Large intestine (tissue), 12 donors: ENCODE measurements around the gene DPPA4. TPM values are rescaled to one million over a fixed set of nuclear protein-coding genes. Genes with fewer than 3 reads are reported as not detected.
A peak's percentile ranks its signal among the peaks of the same experiment; 100 is the strongest.
"Not testable (repeated sequence)": the region's sequence is repeated elsewhere in the genome, so short reads cannot be mapped to it uniquely, and the experiment has no call there.

Source experiments
- DNase-seq, 2 donors: peaks; one replicate each; pipeline versions ENCODE4 v3.0.0 to v3.0.0-alpha.2; 2013
- H3K27ac ChIP-seq: one replicate; pipeline ENCODE4 v1.5.1; 2013; ENCODE audit warnings: low read length
- H3K27me3 ChIP-seq: 2 replicates; pipeline ENCODE4 v1.6.1; 2013; ENCODE audit warnings: low read length; ENCODE audit not compliant: control insufficient read depth, insufficient read depth
- H3K36me3 ChIP-seq: 2 replicates; pipeline ENCODE4 v1.6.1; 2013; ENCODE audit warnings: low read length; ENCODE audit not compliant: control insufficient read depth, insufficient read depth
- H3K4me1 ChIP-seq: one replicate; pipeline ENCODE4 v1.6.1; 2013; ENCODE audit warnings: low read length; ENCODE audit not compliant: control insufficient read depth, insufficient read depth
- H3K4me3 ChIP-seq: one replicate; pipeline ENCODE4 v1.5.1; 2013; ENCODE audit warnings: low read length
- H3K9me3 ChIP-seq: one replicate; pipeline ENCODE4 v1.6.1; 2013; ENCODE audit warnings: mild to moderate bottlenecking, low read depth, low read length, moderate library complexity; ENCODE audit not compliant: control insufficient read depth
- WGBS: methylation state at CpG from one replicate; pipeline ENCODE4 v1.1.5; 2013; ENCODE audit warnings: low lambda C conversion rate; ENCODE audit not compliant: insufficient coverage; 5-methylcytosine and 5-hydroxymethylcytosine counted together
- long read RNA-seq, 11 donors: transcript quantifications; one replicate each; lab custom pipeline, GENCODE V29; 2026
- polyA plus RNA-seq: library from polyadenylated mRNA; unstranded; fragments of 120-200 nt; gene quantifications from one replicate; pipeline ENCODE4 v1.2.1, GENCODE V29; 2013

DPPA4 gene, protein sequence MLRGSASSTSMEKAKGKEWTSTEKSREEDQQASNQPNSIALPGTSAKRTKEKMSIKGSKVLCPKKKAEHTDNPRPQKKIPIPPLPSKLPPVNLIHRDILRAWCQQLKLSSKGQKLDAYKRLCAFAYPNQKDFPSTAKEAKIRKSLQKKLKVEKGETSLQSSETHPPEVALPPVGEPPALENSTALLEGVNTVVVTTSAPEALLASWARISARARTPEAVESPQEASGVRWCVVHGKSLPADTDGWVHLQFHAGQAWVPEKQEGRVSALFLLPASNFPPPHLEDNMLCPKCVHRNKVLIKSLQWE
- polyA plus RNA-seq, result 1.3 TPM
- long read RNA-seq, donor 1, partial matches to known transcripts, result 0 of 1 reads
- long read RNA-seq, donor 1, other reads (novel, unspliced or antisense), result 0 of 1 reads
- long read RNA-seq, donor 2, partial matches to known transcripts, result 0 of 1 reads
- long read RNA-seq, donor 2, other reads (novel, unspliced or antisense), result 0 of 1 reads
- long read RNA-seq, donor 3, result 0 reads
- long read RNA-seq, donor 4, result 0 reads
- long read RNA-seq, donor 5, result 0 reads
- long read RNA-seq, donor 6, result 0 reads
- long read RNA-seq, donor 7, partial matches to known transcripts, result 0 of 2 reads
- long read RNA-seq, donor 7, other reads (novel, unspliced or antisense), result 0 of 2 reads
- long read RNA-seq, donor 8, partial matches to known transcripts, result 0 of 1 reads
- long read RNA-seq, donor 8, other reads (novel, unspliced or antisense), result 0 of 1 reads
- long read RNA-seq, donor 9, partial matches to known transcripts, result 0 of 1 reads
- long read RNA-seq, donor 9, other reads (novel, unspliced or antisense), result 0 of 1 reads
- long read RNA-seq, donor 10, result 0 reads
- long read RNA-seq, donor 11, result 0 reads

DNA sequence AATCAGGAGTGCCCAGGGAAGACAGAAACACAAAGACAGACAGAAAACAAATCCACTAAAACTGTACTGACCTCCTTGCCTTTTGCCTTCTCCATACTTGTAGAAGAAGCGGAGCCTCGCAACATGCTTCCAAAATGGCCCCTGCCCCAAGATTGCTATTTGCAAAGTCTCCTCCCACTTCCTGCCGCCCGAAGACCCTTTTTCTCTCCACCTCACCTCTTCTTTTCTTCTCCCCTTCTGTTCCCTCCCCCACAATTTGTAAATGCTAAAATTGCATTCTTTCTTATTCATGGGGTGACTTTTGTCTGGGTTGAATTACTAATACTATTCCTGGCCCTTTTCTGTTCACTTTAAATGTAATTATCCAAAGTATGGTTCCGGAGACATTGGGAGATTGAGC lies at the start of gene DPPA4:
TSS of gene DPPA4 (minus strand) at position 154 of the 400 bp plus-strand sequence. CDS start at position 125, 29 bp downstream.
- Histone ChIP-seq H3K27ac (no peak within 1 kb of the TSS), H3K9me3 (no peaks in the 10 kb centered on the region), H3K4me1 (no peaks in the 10 kb centered on the region), H3K27me3 (peaks cover 7% of the 10 kb centered on the region), H3K36me3 (no peaks in the 10 kb centered on the region), H3K4me3 (peak within 1 kb of the TSS; percentile 41)
- 77% methylated on average over 3 of the region's 5 CpGs for WGBS
- DNase-seq, result no peak

DNA sequence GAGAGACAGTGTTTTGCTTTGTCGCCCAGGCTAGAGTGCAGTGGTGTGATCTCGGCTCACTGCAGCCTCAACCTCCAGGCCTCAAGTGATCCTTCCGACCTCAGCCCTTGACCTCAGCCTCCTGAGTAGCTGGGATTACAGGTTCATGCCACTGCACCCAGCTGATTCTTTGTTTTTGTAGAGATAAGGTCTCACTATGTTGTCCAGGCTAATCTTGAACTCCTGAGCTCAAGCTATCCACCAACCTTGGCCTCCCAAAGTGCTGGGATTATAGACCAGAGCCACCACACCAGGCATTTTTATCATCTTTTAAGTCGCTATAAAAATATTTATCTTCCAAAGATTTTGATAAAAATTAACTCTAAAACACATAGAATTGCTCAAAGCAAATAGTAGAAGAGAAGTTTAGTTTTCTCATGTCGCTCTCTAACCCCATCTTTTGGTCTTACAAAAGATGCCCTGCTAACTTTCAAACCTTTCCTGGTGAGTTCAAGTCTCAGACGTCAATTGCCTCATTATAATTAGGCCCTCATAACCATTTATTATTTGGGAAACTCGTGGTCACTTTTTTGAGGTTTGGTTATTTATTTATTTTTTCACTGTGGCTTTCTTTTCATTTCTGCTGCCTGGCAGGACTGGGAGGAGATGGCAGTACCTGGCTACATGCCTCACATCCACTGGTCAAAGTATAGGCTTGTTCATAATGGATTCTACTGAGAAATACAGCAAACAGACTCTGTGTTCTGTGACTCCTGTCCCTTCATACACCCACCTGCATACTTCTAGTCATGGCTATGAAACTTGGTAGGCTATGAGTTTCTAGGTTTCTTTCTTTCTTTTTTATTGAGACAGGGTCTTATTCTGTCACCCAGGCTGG lies 48.3 kb upstream of the DPPA4 start:
- H3K4me3 ChIP-seq, result no peak overlapping the region
- H3K36me3 ChIP-seq, result no peaks in the 10 kb centered on the region
- no peak overlapping the region for H3K27ac ChIP-seq
- H3K27me3 ChIP-seq, result peaks cover 2% of the 10 kb centered on the region
- H3K9me3 ChIP-seq, result no peaks in the 10 kb centered on the region
- DNase-seq, result no peak
- no peaks in the 10 kb centered on the region for H3K4me1 ChIP-seq
- 89% methylated on average over 1 of the region's 7 CpGs for WGBS

DNA sequence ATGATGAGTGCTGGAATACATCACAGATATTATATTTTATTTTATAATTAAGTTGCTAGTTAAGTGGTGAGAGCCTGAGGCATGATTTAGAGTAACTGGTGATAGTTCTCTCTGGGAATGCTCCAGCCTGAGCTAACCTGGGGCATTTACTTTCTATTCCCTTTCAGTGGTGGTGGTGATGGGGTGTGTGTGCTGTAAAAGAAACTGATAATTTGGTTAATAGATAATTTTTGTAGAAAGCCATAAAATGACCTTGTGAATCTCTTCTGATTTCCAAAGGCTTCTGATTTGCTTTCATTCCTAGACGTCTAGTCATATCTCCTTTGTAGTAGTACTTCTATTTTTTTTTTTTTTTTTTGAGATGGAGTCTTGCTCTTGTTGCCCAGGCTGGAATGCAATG lies 46.8 kb upstream of the DPPA4 start:
- no CpG with 5 or more reads among the region's 1 CpG for WGBS
- H3K4me1 ChIP-seq, result no peaks in the 10 kb centered on the region
- no peaks in the 10 kb centered on the region for H3K9me3 ChIP-seq
- H3K36me3 ChIP-seq, result no peaks in the 10 kb centered on the region
- no peak overlapping the region for H3K4me3 ChIP-seq
- no peak overlapping the region for H3K27ac ChIP-seq
- peaks cover 2% of the 10 kb centered on the region for H3K27me3 ChIP-seq
- peak; percentile 38 to 66 for DNase-seq

- Histone ChIP-seq H3K27ac (no peak overlapping the region), H3K36me3 (no peaks in the 10 kb centered on the region), H3K4me1 (no peaks in the 10 kb centered on the region), H3K27me3 (peaks cover 2% of the 10 kb centered on the region), H3K9me3 (no peaks in the 10 kb centered on the region), H3K4me3 (no peak overlapping the region)
- DNase-seq, result no peak
- 61% methylated on average over 4 of the region's 7 CpGs for WGBS
Observed at GRCh38 chr3:109382588-109382987, 45.2 kb upstream of the DPPA4 start.

- no peak for DNase-seq
- WGBS, result no CpG with 5 or more reads among the region's 3 CpGs
- Histone ChIP-seq H3K4me3 (no peak overlapping the region), H3K27ac (no peak overlapping the region), H3K27me3 (no peaks in the 10 kb centered on the region), H3K36me3 (no peaks in the 10 kb centered on the region), H3K9me3 (no peaks in the 10 kb centered on the region), H3K4me1 (no peaks in the 10 kb centered on the region)
Observed at GRCh38 chr3:109375975-109376374, 38.6 kb upstream of the DPPA4 start.

DNA sequence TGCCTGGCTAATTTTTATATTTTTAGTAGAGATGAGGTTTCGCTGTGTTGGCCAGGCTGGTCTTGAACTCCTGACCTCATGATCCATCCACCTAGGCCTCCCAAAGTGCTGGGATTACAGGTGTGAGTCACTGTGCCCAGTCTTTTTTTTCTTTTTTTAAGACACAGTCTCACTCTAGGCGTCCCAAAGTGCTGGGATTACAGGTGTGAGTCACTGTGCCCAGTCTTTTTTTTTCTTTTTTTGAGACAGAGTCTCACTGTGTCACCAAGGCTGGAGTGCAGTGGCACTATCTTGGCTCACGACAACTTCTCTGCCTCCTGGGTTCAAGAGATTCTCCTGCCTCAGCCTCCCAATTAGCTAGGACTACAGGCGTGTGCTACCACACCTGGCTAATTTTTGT lies 37.1 kb upstream of the DPPA4 start:
- H3K27ac ChIP-seq, H3K4me1 ChIP-seq, H3K36me3 ChIP-seq, DNase-seq, H3K27me3 ChIP-seq, H3K4me3 ChIP-seq, H3K9me3 ChIP-seq: not testable (repeated sequence)
- no CpG with 5 or more reads among the region's 4 CpGs for WGBS

DNA sequence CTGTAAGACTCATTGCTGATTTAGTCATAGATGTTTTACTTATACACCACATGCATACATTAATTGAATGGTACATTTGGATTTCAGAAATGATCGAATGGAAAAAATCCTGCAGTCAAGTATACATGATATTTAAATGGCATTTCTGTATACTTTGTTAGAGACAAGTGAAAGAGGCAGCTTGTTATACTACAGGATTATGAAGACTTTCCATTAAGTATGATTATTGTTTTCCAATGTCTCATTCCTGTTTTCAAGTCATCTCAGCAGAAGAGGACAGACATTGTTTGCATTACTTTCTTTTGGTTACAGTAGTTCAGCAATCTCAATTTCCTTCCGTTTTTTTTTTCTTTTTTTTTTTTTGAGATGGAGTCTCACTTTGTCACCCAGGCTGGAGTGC lies 36.6 kb upstream of the DPPA4 start:
- 88% methylated on average over 1 of the region's 2 CpGs for WGBS

DNA sequence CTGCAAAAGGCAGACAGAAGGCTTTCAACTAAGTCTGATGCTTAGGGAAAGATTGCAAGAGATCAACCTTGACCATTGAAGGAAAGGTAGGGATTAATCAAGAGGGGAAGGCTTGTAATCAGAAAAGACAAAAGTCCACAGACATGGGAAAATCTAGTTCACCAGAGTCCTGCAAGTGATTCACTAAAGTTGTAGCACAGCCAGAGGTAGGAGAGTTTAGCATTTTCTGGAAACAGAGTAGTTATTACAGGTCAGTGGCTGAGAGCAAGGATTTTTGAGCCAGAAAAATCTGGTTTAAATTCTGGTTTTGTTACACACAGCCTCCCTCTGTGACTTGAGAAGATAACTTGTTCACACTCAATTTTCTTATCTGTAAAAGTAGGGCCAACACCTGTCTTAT lies 35.3 kb upstream of the DPPA4 start:
- H3K4me1 ChIP-seq, result no peaks in the 10 kb centered on the region
- no peaks in the 10 kb centered on the region for H3K36me3 ChIP-seq
- H3K27me3 ChIP-seq, result no peaks in the 10 kb centered on the region
- no peak for DNase-seq
- no peaks in the 10 kb centered on the region for H3K9me3 ChIP-seq
- H3K27ac ChIP-seq, result no peak overlapping the region
- no peak overlapping the region for H3K4me3 ChIP-seq

More for the DNA sequence above, 36.6 kb upstream of the DPPA4 start:
- H3K9me3 ChIP-seq, result no peaks in the 10 kb centered on the region
- no peaks in the 10 kb centered on the region for H3K4me1 ChIP-seq
- no peaks in the 10 kb centered on the region for H3K36me3 ChIP-seq
- no peak overlapping the region for H3K4me3 ChIP-seq
- no peaks in the 10 kb centered on the region for H3K27me3 ChIP-seq
- no peak overlapping the region for H3K27ac ChIP-seq
- DNase-seq, result no peak

DNA sequence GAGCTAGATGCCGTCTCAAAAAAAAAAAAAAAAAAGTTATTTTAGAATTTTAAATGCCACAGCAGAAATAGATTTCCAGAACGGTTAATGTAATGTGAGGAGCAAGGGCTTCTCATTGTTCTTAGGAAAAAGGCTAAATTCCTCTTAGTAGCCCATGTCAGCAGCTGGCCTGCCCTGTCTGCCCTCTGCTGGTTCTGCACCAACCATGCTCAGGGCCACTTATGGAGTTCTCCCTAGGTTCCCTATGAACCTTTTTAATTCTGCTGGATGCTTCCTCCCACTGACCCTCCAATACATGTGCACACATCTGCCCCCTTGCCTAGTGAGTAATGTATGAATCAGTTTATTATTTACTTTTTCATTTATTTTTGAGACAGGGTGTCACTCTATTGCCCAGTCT lies 32.2 kb upstream of the DPPA4 start:
- no peaks in the 10 kb centered on the region for H3K36me3 ChIP-seq
- H3K27ac ChIP-seq, result no peak overlapping the region
- no peak overlapping the region for H3K4me3 ChIP-seq
- no peak for DNase-seq
- no CpG with 5 or more reads among the region's 2 CpGs for WGBS
- no peaks in the 10 kb centered on the region for H3K27me3 ChIP-seq
- H3K4me1 ChIP-seq, result no peaks in the 10 kb centered on the region
- no peaks in the 10 kb centered on the region for H3K9me3 ChIP-seq

DNA sequence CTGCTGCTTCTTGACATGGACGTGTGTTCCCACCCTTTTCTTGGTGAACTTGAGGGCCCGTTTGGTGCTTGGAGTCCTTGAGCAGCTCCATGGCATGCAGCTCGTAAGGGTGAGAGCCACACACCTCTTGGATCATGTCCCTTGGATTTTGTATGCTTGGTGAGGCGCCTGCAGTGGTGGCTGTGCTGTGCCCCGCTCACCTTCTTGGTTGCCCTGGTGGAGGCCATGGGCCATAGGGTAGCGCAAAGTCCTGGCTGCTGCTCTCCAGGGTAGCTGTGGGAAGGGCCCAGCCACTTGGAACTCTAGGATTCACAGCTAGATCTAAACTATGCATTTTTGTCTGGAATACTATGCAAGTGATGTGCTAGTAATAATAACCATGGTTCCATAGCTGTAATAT lies 26.7 kb upstream of the DPPA4 start:
- DNase-seq, result no peak
- Histone ChIP-seq H3K9me3 (no peaks in the 10 kb centered on the region), H3K4me1 (no peaks in the 10 kb centered on the region), H3K27me3 (no peaks in the 10 kb centered on the region), H3K4me3 (no peak overlapping the region), H3K27ac (no peak overlapping the region), H3K36me3 (no peaks in the 10 kb centered on the region)
- no CpG with 5 or more reads among the region's 6 CpGs for WGBS
